Endometrial microvascular endothelial cells (primary cell): ENCODE results near the gene PCDHGA8. TPM values are rescaled to one million over a fixed set of nuclear protein-coding genes. Genes with fewer than 3 reads are reported as not detected.
"Not testable (repeated sequence)": the region's sequence is repeated elsewhere in the genome, so short reads cannot be mapped to it uniquely, and the experiment has no call there.

Experiments used
- in situ Hi-C: cut with HindIII; loops from 2 replicates; pipeline ENCODE4 v1.10.0; 2017; ENCODE audit warnings: low sequenced_read_pairs, low pct_unique_long_range_greater_than_20kb; ENCODE audit errors: inconsistent ontology term
- total RNA-seq: library from RNA; depleted of rRNA; stranded (reverse); fragments of >200 nt; gene quantifications from one replicate; pipeline ENCODE4 v1.2.3, GENCODE V29; 2015; ENCODE audit errors: inconsistent ontology term

Gene PCDHGA8
- total RNA-seq, 1 donor from 2014 or later: under 0.01 TPM

GRCh38 chr5:141366016-141366896 lies 26.2 kb upstream of the PCDHGA8 start:
- in situ Hi-C loops: no loop called here

GRCh38 chr5:141369994-141370848 lies 22.2 kb upstream of the PCDHGA8 start, which contains the start of gene PCDHGB3:
PCDHGB3 (plus strand) TSS chr5:141370242; CDS start chr5:141370395, 153 bp downstream.
- in situ Hi-C loops: no loop called here

GRCh38 chr5:141371572-141372475 lies 20.6 kb upstream of the PCDHGA8 start:
- in situ Hi-C loops: no loop called here

GRCh38 chr5:141373673-141374317 lies 18.6 kb upstream of the PCDHGA8 start, which contains the start of gene PCDHGA6:
PCDHGA6 (plus strand) TSS chr5:141373891; CDS start chr5:141374084, 193 bp downstream.
- in situ Hi-C loops: no loop called here

GRCh38 chr5:141374627-141375026 lies 17.8 kb upstream of the PCDHGA8 start:
- in situ Hi-C loops: no loop called here

- in situ Hi-C loops: not testable (repeated sequence)
Measured at GRCh38 chr5:141375444-141376155, 16.8 kb upstream of the PCDHGA8 start.

- in situ Hi-C loops: no loop called here
Measured at GRCh38 chr5:141382469-141383294, 9.8 kb upstream of the PCDHGA8 start, which contains the start of gene PCDHGA7. PCDHGA7 (plus strand) TSS chr5:141382742; CDS start chr5:141382900, 158 bp downstream.

- in situ Hi-C loops: no loop called here
Measured at GRCh38 chr5:141383345-141383744, 9.1 kb upstream of the PCDHGA8 start.

- in situ Hi-C loops: no loop called here
Measured at GRCh38 chr5:141384471-141385267, 7.8 kb upstream of the PCDHGA8 start.

GRCh38 chr5:141387557-141388311 lies 4.7 kb upstream of the PCDHGA8 start, which contains the start of gene PCDHGB4:
PCDHGB4 (plus strand) TSS chr5:141387698; CDS start chr5:141387885, 187 bp downstream.
- in situ Hi-C loops: not testable (repeated sequence)

- in situ Hi-C loops: no loop called here
Measured at GRCh38 chr5:141388661-141389060, 3.8 kb upstream of the PCDHGA8 start.

- in situ Hi-C loops: no loop called here
Measured at GRCh38 chr5:141389153-141390042, 3.0 kb upstream of the PCDHGA8 start.

GRCh38 chr5:141393267-141393666 lies 834 bp downstream of the PCDHGA8 start:
- in situ Hi-C loops: no loop called here
